Measurements from ENCODE around the gene RPL9.
"Not testable (repeated sequence)": the region's sequence is repeated elsewhere in the genome, so short reads cannot be mapped to it uniquely, and the experiment has no call there.

The RPL9 gene

DNA sequence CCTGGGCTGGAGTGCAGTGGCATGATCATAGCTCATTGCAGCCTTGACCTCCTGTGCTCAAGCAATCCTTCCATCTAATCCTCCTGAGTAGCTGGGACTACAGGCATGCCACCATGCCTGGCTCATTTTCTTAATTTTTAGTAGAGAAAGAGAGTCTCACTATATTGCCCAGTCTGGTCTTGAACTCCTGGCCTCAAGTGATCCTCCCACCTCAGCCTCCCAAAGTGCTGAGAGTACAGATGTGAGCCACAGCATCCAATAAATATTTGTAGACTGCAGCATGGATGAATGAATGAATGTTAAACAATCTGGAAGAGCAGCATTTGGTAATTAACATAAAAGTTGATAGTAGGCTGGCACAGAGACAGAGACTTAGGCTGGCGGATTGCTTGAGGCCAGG, 32.0 kb downstream of the RPL9 start:
- DNase-seq (ENCODE audit: low read depth in 2 of 2): no peak

DNA sequence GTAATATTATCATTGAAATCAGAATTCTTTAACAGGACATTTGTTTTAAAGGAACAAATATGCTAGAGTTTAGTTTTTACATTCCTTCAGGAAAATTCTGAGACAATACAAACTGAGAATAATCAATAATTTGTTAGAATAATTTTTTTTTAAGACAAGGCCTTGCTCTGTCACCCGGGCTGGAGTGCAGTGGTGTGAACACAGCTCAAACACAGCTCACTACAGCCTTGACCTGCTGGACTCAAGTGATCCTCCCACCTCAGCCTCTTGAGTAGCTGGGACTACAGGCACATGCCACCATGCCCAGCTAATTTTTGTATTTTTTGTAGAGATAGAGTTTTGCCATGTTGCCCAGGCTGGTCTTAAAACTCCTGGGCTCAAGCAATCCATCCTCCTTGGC, 33.4 kb downstream of the RPL9 start:
- DNase-seq (ENCODE audit: low read depth in 2 of 2): not testable (repeated sequence)

DNA sequence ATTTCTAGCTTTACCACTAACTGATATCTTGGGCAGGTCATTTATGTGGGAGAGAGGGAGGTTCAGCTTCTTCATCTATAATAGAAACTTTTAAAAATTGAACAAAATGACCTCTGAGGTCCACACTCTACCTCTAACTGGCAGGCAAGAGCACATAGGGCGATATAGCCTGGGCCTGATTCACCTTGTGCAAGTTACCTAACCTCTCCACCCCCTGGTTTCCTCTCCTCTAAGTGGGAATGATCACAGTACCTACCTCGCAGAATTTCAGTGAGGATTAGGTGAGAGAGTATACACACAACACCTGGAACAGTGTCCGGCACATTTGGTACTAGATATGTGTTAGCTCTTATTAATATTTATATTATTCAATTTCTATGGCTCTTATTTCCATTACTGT, 36.5 kb downstream of the RPL9 start:
- DNase-seq (ENCODE audit: low read depth in 2 of 2): no peak

DNA sequence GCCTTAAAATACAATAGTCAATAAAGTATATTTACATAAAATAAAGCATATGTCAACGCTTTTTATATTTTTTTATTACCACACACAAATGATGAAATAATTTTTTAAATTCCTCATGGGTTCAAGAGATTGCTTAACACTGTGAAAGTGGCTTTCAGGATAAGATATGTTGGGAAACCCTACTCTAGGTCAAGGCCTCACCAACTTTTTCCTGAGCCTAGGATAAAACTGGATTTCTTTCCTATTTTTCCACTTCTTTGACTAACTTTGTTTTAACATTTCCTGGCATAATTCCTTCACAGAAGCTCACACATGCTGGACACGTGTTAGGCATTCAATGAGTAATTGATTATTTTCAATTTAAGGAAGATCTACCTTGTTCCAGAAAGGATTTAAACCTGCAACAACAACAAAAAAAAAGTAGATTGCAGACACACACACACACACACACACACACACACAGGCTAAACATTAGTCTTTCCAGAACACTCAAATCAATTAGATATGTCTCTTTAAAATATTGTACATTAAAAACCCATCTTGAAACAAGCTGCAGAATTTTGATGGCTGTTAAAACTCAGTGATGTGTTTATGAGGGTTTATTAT, 42.9 kb downstream of the RPL9 start:
- no peak for DNase-seq (ENCODE audit: low read depth in 2 of 2)

DNA sequence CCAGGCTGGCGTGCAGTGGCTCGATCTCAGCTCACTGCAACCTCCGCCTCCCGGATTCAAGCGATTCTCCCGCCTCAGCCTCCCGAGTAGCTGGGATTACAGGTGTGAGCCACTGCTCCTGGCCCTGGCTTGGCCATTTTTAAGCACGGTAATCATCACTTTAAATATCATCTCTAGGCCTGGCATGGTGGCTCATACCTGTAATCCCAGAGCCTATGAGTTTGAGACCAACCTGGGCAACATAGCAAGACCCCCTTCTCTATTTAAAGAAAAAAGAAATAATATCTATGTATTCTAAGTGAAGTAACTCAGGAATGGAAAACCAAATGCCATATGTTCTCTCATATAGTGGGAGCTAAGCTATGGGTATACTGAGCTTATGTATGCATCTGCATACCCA, 47.2 kb downstream of the RPL9 start:
- not testable (repeated sequence) for DNase-seq (ENCODE audit: low read depth in 2 of 2)

DNA sequence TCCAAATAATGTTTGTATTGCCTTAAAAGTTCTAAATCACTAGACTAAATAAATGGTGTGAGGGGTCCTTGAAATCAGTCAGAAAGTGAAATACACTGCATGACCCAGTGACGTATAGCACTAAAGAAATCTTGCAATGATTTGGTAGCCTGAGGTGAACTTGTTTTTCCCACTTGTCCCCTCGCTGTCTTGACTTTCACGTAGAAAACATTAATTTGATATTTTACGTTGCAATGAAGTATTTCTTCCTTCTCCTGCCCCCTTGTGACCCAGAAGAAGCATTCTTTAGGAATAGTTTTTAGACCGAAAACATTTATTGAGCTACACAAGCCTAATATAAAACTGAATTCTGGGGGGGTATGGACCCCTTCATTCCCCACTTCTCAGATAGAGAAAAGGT, 48.3 kb downstream of the RPL9 start:
- no peak for DNase-seq (ENCODE audit: low read depth in 2 of 2)

DNA sequence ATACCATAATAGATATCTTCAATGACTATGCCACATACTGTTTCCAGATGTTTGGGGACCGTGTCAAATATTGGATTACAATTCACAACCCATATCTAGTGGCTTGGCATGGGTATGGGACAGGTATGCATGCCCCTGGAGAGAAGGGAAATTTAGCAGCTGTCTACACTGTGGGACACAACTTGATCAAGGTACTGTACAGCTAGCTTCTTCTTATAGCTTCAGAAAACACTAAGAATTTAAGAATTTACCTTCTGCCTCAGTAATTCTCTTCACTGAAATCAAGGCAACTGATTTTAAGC, 51.2 kb downstream of the RPL9 start:
- no peak for DNase-seq (ENCODE audit: low read depth in 2 of 2)

DNA sequence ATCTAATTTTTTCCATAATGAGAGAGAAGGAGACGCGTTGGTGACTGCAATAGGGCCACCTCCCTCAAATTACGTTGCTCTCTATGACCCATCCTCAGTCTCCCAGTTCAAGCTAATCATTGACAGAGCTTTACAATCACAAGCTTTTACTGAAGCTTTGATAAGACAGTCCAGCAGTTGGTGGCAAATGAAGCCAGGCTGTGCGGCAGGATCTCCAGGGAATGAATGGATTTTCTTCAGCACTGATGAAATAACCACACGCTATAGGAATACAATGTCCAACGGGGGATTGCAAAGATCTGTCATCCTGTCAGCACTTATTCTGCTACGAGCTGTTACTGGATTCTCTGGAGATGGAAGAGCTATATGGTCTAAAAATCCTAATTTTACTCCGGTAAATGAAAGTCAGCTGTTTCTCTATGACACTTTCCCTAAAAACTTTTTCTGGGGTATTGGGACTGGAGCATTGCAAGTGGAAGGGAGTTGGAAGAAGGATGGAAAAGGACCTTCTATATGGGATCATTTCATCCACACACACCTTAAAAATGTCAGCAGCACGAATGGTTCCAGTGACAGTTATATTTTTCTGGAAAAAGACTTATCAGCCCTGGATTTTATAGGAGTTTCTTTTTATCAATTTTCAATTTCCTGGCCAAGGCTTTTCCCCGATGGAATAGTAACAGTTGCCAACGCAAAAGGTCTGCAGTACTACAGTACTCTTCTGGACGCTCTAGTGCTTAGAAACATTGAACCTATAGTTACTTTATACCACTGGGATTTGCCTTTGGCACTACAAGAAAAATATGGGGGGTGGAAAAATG, 51.7 kb downstream of the RPL9 start, which contains the start of gene KLB:
KLB (plus strand) TSS at position 168 of the 821 bp plus-strand sequence; CDS start at position 188, 20 bp downstream.
- DNase-seq (ENCODE audit: low read depth in 2 of 2): no peak

All from stimulated activated CD8-positive, alpha-beta memory T cell treated with anti-CD3 and anti-CD28 coated beads, Interleukin-7, amount 100 ng/mL, for 4 hours (primary cell).